HepG2 (cell line): Measurements from ENCODE around the gene CKS1B. TPM values are rescaled to one million over a fixed set of nuclear protein-coding genes. Genes with fewer than 3 reads are reported as not detected.

Experiments
- FLYWCH1 ChIP-seq: sonication (generic); formaldehyde crosslinking; IDR thresholded peaks from 2 replicates; pipeline ENCODE4 v1.8.1; 2023; ENCODE audit warnings: mild to moderate bottlenecking, missing genetic modification reagents
- GATAD1 ChIP-seq: IDR thresholded peaks from 2 replicates; pipeline ENCODE4 v1.6.1; 2016; ENCODE audit warnings: missing genetic modification reagents, missing compliant biosample characterization
- HNF4G ChIP-seq, 2 experiments: sonication (generic) in 1 of 2; formaldehyde crosslinking in 1 of 2; IDR thresholded peaks; 2 replicates each; pipeline versions ENCODE4 v1.4.0 to v1.6.1; 2011 to 2020; ENCODE audit warnings: borderline replicate concordance in 2 of 2, low read depth in 2 of 2, mild to moderate bottlenecking in 2 of 2, low read length in 1 of 2, missing genetic modification reagents in 1 of 2, moderate library complexity in 1 of 2
- KDM1A ChIP-seq: IDR thresholded peaks from 2 replicates; pipeline ENCODE4 v1.6.1; 2016; ENCODE audit warnings: missing compliant biosample characterization
- KDM3A ChIP-seq: IDR thresholded peaks from 2 replicates; pipeline ENCODE4 v1.6.1; 2018; ENCODE audit warnings: low read depth, missing compliant biosample characterization
- KLF6 ChIP-seq: IDR thresholded peaks from 2 replicates; pipeline ENCODE4 v1.8.0; 2016; ENCODE audit warnings: missing biosample characterization, missing genetic modification reagents
- RBAK ChIP-seq: sonication (generic); formaldehyde crosslinking; IDR thresholded peaks from 2 replicates; pipeline ENCODE4 v1.5.1; 2020; ENCODE audit warnings: mild to moderate bottlenecking, missing genetic modification reagents
- SALL1 ChIP-seq: sonication (generic); formaldehyde crosslinking; IDR thresholded peaks from 2 replicates; pipeline ENCODE4 v1.8.0; 2022; ENCODE audit warnings: mild to moderate bottlenecking, missing genetic modification reagents
- SMAD1 ChIP-seq: sonication (generic); formaldehyde crosslinking; IDR thresholded peaks from 2 replicates; pipeline ENCODE4 v1.4.0; 2020; ENCODE audit warnings: missing genetic modification reagents, low read depth, mild to moderate bottlenecking, borderline replicate concordance
- ZBTB7B ChIP-seq: sonication (generic); formaldehyde crosslinking; IDR thresholded peaks from 2 replicates; pipeline ENCODE4 v1.4.0; 2020; ENCODE audit warnings: missing genetic modification reagents
- ZNF138 ChIP-seq: sonication (generic); formaldehyde crosslinking; IDR thresholded peaks from 2 replicates; pipeline ENCODE4 v1.5.0; 2020; ENCODE audit warnings: mild to moderate bottlenecking, low read depth, missing genetic modification reagents
- ZNF17 ChIP-seq: sonication (generic); formaldehyde crosslinking; IDR thresholded peaks from 2 replicates; pipeline ENCODE4 v1.5.0; 2020; ENCODE audit warnings: mild to moderate bottlenecking, missing genetic modification reagents
- ZNF30 ChIP-seq: sonication (generic); formaldehyde crosslinking; IDR thresholded peaks from 2 replicates; pipeline ENCODE4 v1.5.0; 2020; ENCODE audit warnings: mild to moderate bottlenecking, missing genetic modification reagents
- ZNF484 ChIP-seq: sonication (generic); formaldehyde crosslinking; IDR thresholded peaks from 2 replicates; pipeline ENCODE4 v1.5.1; 2020; ENCODE audit warnings: mild to moderate bottlenecking, low read depth, missing genetic modification reagents, borderline replicate concordance
- ZNF709 ChIP-seq: sonication (generic); formaldehyde crosslinking; IDR thresholded peaks from 2 replicates; pipeline ENCODE4 v1.5.0; 2020; ENCODE audit warnings: mild to moderate bottlenecking, missing genetic modification reagents
- ZNF737 ChIP-seq: sonication (generic); formaldehyde crosslinking; IDR thresholded peaks from 2 replicates; pipeline ENCODE4 v1.5.0; 2020; ENCODE audit warnings: missing genetic modification reagents, mild to moderate bottlenecking, borderline replicate concordance
- polyA plus RNA-seq, 8 experiments: library from polyadenylated mRNA; depleted of rRNA in 3 of 8; stranded (reverse) in 7 of 8; unstranded in 1 of 8; fragments of >200 nt; fragmentation: Illumina TruSeq in 4 of 8; extraction: Trizol in 4 of 8; gene quantifications; 2 replicates each; pipeline versions ENCODE4 v1.2.1 to v1.2.3, GENCODE V29; 2011 to 2016; ENCODE audit warnings: low read depth in 4 of 8, missing spikeins in 1 of 8, mixed read lengths in 1 of 8; ENCODE audit not compliant: insufficient read depth in 1 of 8
- total RNA-seq, 5 experiments: library from RNA; depleted of rRNA; stranded (reverse); fragments of >200 nt; fragmentation: Illumina TruSeq; extraction: Trizol; gene quantifications; 2 replicates each; pipeline ENCODE4 v1.2.3, GENCODE V29; 2016; ENCODE audit warnings: low read depth in 1 of 5
- TF ChIP-seq, protein P1 (sequence below): sonication (generic); formaldehyde crosslinking; IDR thresholded peaks from 2 replicates; pipeline ENCODE4 v1.4.0; 2020; ENCODE audit warnings: missing genetic modification reagents, borderline replicate concordance
- TF ChIP-seq, protein P2 (sequence below): IDR thresholded peaks from 2 replicates; pipeline ENCODE4 v1.6.1; 2016; ENCODE audit warnings: low read depth, borderline replicate concordance
- TF ChIP-seq, protein P3 (sequence below): IDR thresholded peaks from 2 replicates; pipeline ENCODE4 v1.6.1; 2016; ENCODE audit warnings: mild to moderate bottlenecking, missing biosample characterization, missing genetic modification reagents
- TF ChIP-seq, protein P4 (sequence below): sonication (generic); formaldehyde crosslinking; IDR thresholded peaks from 2 replicates; pipeline ENCODE4 v1.4.0; 2020; ENCODE audit warnings: missing genetic modification reagents
- TF ChIP-seq, protein P5 (sequence below): IDR thresholded peaks from 2 replicates; pipeline ENCODE4 v1.6.1; 2016; ENCODE audit warnings: missing compliant biosample characterization, missing genetic modification reagents, borderline replicate concordance

Gene CKS1B
- total and polyA plus RNA-seq, 2 of the 13 experiments (the other 11 are each of a cell fraction or from before 2014, with no cell fraction given): 217 to 222 TPM

DNA sequence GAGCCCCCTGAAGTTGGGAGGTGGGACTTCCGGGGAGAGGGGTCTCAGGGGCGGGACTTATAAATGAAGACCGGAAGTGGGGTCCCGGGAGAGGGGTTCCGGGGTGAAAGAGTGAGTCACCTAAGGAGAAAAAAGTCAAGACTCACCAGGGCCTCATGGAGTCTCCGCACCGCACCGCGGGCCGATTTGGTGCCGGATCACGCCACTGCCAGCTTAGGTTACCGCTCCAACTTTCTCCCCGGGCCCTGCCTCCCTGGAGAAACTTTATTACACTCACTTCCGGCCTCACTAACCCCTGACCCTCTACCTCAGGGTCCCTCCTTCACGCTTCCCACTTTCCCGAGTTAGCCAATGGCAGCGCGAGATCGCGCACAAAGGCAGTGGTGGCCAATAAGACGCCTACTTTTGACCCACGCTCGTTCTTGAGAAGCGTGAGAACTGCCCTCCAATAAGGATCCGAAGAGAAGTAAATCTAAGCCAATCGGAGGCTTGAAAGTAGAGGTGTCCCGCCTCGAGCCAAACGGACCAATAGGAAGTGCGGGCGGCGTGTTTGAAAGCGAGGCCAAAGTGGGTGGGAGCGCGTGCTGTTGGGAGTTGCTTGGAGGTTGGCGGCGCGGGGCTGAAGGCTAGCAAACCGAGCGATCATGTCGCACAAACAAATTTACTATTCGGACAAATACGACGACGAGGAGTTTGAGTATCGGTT is at the start of gene CKS1B (continued):
- TF ChIP-seq, protein P1, sequence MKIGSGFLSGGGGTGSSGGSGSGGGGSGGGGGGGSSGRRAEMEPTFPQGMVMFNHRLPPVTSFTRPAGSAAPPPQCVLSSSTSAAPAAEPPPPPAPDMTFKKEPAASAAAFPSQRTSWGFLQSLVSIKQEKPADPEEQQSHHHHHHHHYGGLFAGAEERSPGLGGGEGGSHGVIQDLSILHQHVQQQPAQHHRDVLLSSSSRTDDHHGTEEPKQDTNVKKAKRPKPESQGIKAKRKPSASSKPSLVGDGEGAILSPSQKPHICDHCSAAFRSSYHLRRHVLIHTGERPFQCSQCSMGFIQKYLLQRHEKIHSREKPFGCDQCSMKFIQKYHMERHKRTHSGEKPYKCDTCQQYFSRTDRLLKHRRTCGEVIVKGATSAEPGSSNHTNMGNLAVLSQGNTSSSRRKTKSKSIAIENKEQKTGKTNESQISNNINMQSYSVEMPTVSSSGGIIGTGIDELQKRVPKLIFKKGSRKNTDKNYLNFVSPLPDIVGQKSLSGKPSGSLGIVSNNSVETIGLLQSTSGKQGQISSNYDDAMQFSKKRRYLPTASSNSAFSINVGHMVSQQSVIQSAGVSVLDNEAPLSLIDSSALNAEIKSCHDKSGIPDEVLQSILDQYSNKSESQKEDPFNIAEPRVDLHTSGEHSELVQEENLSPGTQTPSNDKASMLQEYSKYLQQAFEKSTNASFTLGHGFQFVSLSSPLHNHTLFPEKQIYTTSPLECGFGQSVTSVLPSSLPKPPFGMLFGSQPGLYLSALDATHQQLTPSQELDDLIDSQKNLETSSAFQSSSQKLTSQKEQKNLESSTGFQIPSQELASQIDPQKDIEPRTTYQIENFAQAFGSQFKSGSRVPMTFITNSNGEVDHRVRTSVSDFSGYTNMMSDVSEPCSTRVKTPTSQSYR: no peak; the same call in 1 of the 2 replicates
- TF ChIP-seq KLF6 (CRISPR knock-in tag) (no peak; the same call in none of the 2 replicates), ZNF737 (no peak), ZNF30 (CRISPR knock-in tag) (no peak), ZNF709 (CRISPR knock-in tag) (0 out of 2 replicates have a peak, but pooled peaks have one; percentile 73), GATAD1 (peak; percentile 97), ZNF138 (no peak), KDM1A (no peak), RBAK (CRISPR knock-in tag) (no peak), SALL1 (no peak; the same call in 1 of the 2 replicates), ZNF17 (CRISPR knock-in tag) (no peak), ZNF484 (no peak), KDM3A (CRISPR knock-in tag) (no peak), HNF4G (IDR thresholded peaks at IDR 0.05; ENCODE audit: borderline replicate concordance, low read depth, low read length) (no peak), HNF4G (CRISPR knock-in tag; IDR thresholded peaks at IDR 0.05; ENCODE audit: borderline replicate concordance, low read depth) (no peak), SMAD1 (no peak), ZBTB7B (CRISPR knock-in tag) (peak; percentile 49), FLYWCH1 (CRISPR knock-in tag) (no peak)
- TF ChIP-seq, protein P2, sequence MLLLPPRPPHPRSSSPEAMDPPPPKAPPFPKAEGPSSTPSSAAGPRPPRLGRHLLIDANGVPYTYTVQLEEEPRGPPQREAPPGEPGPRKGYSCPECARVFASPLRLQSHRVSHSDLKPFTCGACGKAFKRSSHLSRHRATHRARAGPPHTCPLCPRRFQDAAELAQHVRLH (CRISPR knock-in tag): no peak; the same call in 1 of the 2 replicates
- TF ChIP-seq, protein P3, sequence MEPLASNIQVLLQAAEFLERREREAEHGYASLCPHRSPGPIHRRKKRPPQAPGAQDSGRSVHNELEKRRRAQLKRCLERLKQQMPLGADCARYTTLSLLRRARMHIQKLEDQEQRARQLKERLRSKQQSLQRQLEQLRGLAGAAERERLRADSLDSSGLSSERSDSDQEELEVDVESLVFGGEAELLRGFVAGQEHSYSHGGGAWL: peak; percentile 72; the same call in 1 of the 2 replicates
- TF ChIP-seq, protein P4, sequence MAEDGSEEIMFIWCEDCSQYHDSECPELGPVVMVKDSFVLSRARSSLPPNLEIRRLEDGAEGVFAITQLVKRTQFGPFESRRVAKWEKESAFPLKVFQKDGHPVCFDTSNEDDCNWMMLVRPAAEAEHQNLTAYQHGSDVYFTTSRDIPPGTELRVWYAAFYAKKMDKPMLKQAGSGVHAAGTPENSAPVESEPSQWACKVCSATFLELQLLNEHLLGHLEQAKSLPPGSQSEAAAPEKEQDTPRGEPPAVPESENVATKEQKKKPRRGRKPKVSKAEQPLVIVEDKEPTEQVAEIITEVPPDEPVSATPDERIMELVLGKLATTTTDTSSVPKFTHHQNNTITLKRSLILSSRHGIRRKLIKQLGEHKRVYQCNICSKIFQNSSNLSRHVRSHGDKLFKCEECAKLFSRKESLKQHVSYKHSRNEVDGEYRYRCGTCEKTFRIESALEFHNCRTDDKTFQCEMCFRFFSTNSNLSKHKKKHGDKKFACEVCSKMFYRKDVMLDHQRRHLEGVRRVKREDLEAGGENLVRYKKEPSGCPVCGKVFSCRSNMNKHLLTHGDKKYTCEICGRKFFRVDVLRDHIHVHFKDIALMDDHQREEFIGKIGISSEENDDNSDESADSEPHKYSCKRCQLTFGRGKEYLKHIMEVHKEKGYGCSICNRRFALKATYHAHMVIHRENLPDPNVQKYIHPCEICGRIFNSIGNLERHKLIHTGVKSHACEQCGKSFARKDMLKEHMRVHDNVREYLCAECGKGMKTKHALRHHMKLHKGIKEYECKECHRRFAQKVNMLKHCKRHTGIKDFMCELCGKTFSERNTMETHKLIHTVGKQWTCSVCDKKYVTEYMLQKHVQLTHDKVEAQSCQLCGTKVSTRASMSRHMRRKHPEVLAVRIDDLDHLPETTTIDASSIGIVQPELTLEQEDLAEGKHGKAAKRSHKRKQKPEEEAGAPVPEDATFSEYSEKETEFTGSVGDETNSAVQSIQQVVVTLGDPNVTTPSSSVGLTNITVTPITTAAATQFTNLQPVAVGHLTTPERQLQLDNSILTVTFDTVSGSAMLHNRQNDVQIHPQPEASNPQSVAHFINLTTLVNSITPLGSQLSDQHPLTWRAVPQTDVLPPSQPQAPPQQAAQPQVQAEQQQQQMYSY (CRISPR knock-in tag): peak; percentile 19; the same call in 1 of the 2 replicates
- TF ChIP-seq, protein P5, sequence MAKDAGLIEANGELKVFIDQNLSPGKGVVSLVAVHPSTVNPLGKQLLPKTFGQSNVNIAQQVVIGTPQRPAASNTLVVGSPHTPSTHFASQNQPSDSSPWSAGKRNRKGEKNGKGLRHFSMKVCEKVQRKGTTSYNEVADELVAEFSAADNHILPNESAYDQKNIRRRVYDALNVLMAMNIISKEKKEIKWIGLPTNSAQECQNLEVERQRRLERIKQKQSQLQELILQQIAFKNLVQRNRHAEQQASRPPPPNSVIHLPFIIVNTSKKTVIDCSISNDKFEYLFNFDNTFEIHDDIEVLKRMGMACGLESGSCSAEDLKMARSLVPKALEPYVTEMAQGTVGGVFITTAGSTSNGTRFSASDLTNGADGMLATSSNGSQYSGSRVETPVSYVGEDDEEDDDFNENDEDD (CRISPR knock-in tag): peak; percentile 99
